ENCODE measurements around the gene AGTPBP1.

DNA sequence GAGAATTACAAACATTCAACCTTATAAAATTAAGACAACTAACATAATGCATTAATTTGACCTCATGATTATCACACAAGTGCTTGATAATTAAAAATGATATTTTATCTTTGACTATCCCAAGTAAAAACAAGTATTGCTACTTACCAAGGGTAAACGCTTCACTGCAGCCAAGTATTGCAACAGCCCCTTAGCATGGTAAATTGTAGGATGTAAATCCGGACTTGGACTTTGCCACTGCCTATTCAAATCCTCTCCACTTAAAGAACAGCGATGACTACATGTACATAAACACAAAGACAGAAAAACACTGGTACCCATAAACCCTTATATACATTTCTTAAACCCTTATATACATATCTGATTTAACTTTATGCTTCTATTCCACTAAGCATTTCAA lies 155.1 kb downstream of the AGTPBP1 start:
- TF ChIP-seq YY1 (IDR thresholded peaks at IDR 0.05; ENCODE audit: insufficient read depth, insufficient read length) (no peak), ZNF274 (IDR thresholded peaks at IDR 0.05; ENCODE audit: low read depth, low read length) (no peak), SUZ12 (IDR thresholded peaks at IDR 0.05; ENCODE audit: extremely low read depth, insufficient read depth, insufficient read length) (no peak)
